ENCODE measurements around the gene KRT73. TPM values are rescaled to one million over a fixed set of nuclear protein-coding genes. Genes with fewer than 3 reads are reported as not detected.

Gene KRT73
- polyA plus RNA-seq, 1 experiment: not detected

DNA sequence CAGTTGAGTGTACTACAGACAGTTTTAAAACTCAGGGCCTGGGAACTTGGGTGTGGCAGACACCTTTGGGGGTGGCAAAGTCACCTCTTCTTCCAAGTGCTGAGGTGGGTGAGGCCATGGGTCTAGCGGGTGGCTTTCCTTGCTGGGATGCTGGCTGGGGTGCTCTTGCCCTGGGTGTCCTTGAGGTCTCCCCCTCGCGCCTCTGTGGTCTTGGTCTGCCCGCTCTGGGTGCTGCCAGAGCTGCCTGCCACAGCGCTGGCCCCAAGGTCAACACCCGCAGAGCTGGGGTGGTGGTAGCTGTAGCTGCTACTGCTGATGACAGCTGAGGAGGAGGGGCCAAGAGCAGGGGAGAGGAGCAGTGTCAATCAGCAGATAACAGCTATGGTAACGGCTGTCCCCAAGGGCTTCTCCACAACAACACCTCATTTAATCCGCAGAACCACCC lies 51.5 kb downstream of the KRT73 start:
- TF ChIP-seq, protein P1, sequence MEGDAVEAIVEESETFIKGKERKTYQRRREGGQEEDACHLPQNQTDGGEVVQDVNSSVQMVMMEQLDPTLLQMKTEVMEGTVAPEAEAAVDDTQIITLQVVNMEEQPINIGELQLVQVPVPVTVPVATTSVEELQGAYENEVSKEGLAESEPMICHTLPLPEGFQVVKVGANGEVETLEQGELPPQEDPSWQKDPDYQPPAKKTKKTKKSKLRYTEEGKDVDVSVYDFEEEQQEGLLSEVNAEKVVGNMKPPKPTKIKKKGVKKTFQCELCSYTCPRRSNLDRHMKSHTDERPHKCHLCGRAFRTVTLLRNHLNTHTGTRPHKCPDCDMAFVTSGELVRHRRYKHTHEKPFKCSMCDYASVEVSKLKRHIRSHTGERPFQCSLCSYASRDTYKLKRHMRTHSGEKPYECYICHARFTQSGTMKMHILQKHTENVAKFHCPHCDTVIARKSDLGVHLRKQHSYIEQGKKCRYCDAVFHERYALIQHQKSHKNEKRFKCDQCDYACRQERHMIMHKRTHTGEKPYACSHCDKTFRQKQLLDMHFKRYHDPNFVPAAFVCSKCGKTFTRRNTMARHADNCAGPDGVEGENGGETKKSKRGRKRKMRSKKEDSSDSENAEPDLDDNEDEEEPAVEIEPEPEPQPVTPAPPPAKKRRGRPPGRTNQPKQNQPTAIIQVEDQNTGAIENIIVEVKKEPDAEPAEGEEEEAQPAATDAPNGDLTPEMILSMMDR (IDR thresholded peaks at IDR 0.05; ENCODE audit: low read depth, low read length): no peak
- Histone ChIP-seq H3K27me3 (ENCODE audit: control insufficient read depth, insufficient read depth, low read length) (peaks cover 28% of the 10 kb centered on the region), H3K27ac (ENCODE audit: low read depth, low read length) (no peak overlapping the region), H3K9me3 (ENCODE audit: control insufficient read depth, insufficient read depth, low read length) (no peaks in the 10 kb centered on the region), H3K4me3 (ENCODE audit: low read depth, low read length) (no peak overlapping the region)
- ChIA-PET CTCF (no interaction called here), POLR2A (no interaction called here)
- DNase-seq (ENCODE audit: low read depth, low spot score): no peak

DNA sequence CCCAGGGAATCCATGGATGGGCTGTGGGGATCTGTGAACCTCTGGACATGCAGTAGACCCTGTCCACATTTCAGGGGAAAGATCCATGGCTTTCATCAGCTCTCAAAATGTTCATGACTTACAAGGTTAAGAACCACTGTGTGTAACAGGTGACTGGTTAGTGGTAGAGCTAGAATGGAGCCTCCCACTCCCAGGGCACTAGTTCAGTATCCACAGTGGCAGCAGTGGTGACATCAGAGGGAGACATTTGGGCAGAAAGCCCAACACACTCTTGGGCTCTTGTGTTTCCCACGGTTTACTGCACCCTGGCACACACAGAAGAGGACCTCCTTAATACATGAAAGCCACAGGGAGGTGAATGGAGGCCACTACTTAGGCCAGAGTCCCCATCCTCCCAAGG lies 53.8 kb downstream of the KRT73 start:
- TF ChIP-seq, protein P1 (IDR thresholded peaks at IDR 0.05; ENCODE audit: low read depth, low read length): no peak
- Histone ChIP-seq H3K4me3 (ENCODE audit: low read depth, low read length) (no peak overlapping the region), H3K27me3 (ENCODE audit: control insufficient read depth, insufficient read depth, low read length) (peaks cover 25% of the 10 kb centered on the region), H3K27ac (ENCODE audit: low read depth, low read length) (no peak overlapping the region), H3K9me3 (ENCODE audit: control insufficient read depth, insufficient read depth, low read length) (no peaks in the 10 kb centered on the region)
- DNase-seq (ENCODE audit: low read depth, low spot score): no peak
- ChIA-PET POLR2A (no interaction called here), CTCF (interaction anchor here (0.9 kb wide), 1 partner anchor 321 kb away, joined by 3 read pairs; no protein-coding TSS in a partner anchor)

DNA sequence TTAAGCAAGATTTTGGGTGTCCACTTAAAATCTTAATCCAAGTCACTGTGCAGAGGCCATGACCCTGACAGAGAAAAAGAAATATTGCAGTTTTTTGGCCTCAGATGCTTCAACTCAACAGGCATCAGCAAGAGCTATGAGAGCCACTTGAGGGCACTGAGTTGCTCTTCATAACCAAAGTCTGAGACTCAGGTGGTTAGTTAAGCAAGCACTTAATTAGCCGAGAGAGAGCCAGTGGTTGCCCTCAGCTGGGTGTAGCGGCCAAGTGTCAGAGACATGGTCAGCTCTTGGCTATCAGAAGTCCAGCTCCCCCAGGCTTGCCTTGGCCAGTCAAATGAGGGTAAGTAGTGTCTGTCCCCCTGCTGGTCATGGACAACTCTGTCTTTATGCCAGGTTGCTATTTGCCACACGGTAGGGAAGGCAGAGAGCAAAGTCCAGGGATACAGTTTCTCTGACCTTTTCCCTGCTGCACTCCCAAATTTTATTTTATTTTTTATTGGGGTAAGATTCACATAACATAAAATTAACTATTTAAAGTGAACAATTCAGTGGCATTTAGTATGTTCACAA lies 56.4 kb downstream of the KRT73 start:
- TF ChIP-seq, protein P1 (IDR thresholded peaks at IDR 0.05; ENCODE audit: low read depth, low read length): no peak
- DNase-seq (ENCODE audit: low read depth, low spot score): no peak
- CTCF ChIA-PET: no interaction called here
- Histone ChIP-seq H3K4me3 (ENCODE audit: low read depth, low read length) (no peak overlapping the region), H3K27me3 (ENCODE audit: control insufficient read depth, insufficient read depth, low read length) (peaks cover 27% of the 10 kb centered on the region), H3K9me3 (ENCODE audit: control insufficient read depth, insufficient read depth, low read length) (no peaks in the 10 kb centered on the region), H3K27ac (ENCODE audit: low read depth, low read length) (no peak overlapping the region)
- POLR2A ChIA-PET: no interaction called here

DNA sequence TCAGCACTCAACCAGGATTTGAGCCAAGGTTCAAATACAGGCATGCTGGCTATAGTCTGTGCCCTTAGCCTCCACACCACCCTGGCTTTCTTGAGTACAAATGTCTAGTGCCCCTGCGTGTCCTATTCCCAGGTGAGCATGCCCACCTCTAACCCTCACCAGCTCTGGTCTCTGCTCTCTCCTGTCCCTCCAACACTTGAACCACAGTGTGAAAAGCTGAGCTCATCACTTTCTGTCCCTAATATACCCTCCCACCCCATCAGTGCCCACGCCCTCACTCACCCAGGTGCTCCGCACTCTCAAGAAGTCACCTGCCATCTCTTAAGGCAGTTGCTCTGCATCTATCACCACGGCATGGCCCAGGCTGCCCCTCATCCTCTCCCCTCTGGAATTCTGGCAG lies 58.4 kb downstream of the KRT73 start:
- H3K27ac ChIP-seq (ENCODE audit: low read depth, low read length): no peak overlapping the region
- ChIA-PET CTCF (no interaction called here), POLR2A (no interaction called here)
- H3K4me3 ChIP-seq (ENCODE audit: low read depth, low read length): no peak overlapping the region
- TF ChIP-seq, protein P1 (IDR thresholded peaks at IDR 0.05; ENCODE audit: low read depth, low read length): no peak
- no peaks in the 10 kb centered on the region for H3K9me3 ChIP-seq (ENCODE audit: control insufficient read depth, insufficient read depth, low read length)
- peaks cover 28% of the 10 kb centered on the region for H3K27me3 ChIP-seq (ENCODE audit: control insufficient read depth, insufficient read depth, low read length)
- DNase-seq (ENCODE audit: low read depth, low spot score): no peak

DNA sequence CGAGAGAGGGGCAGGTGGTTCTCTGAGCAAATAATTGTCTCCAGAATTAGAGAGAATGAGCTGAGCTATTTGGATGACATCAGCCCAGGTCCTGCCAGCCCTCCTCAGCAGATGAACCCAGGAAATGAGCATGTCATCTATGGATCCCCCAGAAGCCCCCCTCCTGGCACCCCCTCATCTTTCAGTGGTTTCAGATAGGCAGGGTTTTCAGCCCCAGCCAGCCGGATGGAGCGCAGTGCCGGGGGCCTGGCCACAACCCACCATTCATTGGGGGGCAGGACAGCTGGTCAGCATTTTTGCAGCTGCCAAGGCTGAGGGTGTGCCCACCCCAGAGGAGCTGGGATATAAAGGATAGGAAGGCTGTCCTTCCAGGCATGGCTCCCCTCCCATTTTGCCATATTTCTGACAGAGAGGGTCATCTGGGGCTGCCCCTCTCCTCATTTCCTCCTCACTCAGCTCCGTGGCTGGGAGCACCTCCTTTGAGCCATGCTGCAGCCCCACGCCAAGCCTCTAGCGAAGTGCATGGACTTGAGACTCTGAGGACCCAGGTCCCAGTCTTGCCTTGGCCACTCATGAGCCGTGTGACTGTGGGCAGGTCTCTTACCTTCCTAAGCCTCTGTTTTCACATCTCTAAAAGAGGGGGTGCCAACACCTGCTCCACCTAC lies 59.4 kb downstream of the KRT73 start:
- ChIA-PET POLR2A (no interaction called here), CTCF (no interaction called here)
- Histone ChIP-seq H3K27me3 (ENCODE audit: control insufficient read depth, insufficient read depth, low read length) (peaks cover 27% of the 10 kb centered on the region), H3K27ac (ENCODE audit: low read depth, low read length) (no peak overlapping the region), H3K4me3 (ENCODE audit: low read depth, low read length) (no peak overlapping the region), H3K9me3 (ENCODE audit: control insufficient read depth, insufficient read depth, low read length) (no peaks in the 10 kb centered on the region)
- DNase-seq (ENCODE audit: low read depth, low spot score): no peak
- TF ChIP-seq, protein P1 (IDR thresholded peaks at IDR 0.05; ENCODE audit: low read depth, low read length): no peak
